Fibroblast of skin of back (primary cell): ENCODE results near the gene CRTAP.
"Not testable (repeated sequence)": the region's sequence is repeated elsewhere in the genome, so short reads cannot be mapped to it uniquely, and the experiment has no call there.

Source experiments
- DNase-seq: peaks from one replicate; pipeline ENCODE4 v3.0.0-alpha.2; 2013

CRTAP gene

GRCh38 chr3:33181229-33181628, 67.4 kb downstream of the CRTAP start:
- DNase-seq: no peak

- not testable (repeated sequence) for DNase-seq
Observed at GRCh38 chr3:33181641-33182040, 67.8 kb downstream of the CRTAP start.

- DNase-seq: no peak
Observed at GRCh38 chr3:33184863-33185262, 71.0 kb downstream of the CRTAP start.

- DNase-seq: peak; percentile 16
Observed at GRCh38 chr3:33186524-33187367, 72.9 kb downstream of the CRTAP start.

- no peak for DNase-seq
Observed at GRCh38 chr3:33187368-33187634, 73.5 kb downstream of the CRTAP start.

GRCh38 chr3:33194303-33194702, 80.5 kb downstream of the CRTAP start:
- DNase-seq: no peak

- no peak for DNase-seq
Observed at GRCh38 chr3:33196538-33196937, 82.7 kb downstream of the CRTAP start.
